Mesenchymal stem cell (in vitro differentiated cells and primary cell): ENCODE data around the gene CDH15.

Experiments used
- DNase-seq: peaks from one replicate; pipeline ENCODE4 v3.0.0-alpha.2; 2013
- H2AFZ ChIP-seq: one replicate; pipeline ENCODE4 v1.6.1; 2013; ENCODE audit warnings: low read depth, mild to moderate bottlenecking, control low read depth, inconsistent platforms, low read length, moderate library complexity
- H2AK5ac ChIP-seq: 2 replicates; pipeline ENCODE4 v1.6.1; 2013; ENCODE audit warnings: low read length, moderate library complexity, mild to moderate bottlenecking, inconsistent platforms; ENCODE audit not compliant: severe bottlenecking
- H2BK120ac ChIP-seq: one replicate; pipeline ENCODE4 v1.6.1; 2013; ENCODE audit warnings: low read depth, mild to moderate bottlenecking, inconsistent platforms, low read length, moderate library complexity
- H2BK12ac ChIP-seq, 2 experiments: one replicate each; pipeline ENCODE4 v1.6.1; 2013; ENCODE audit warnings: inconsistent platforms in 2 of 2, low read length in 2 of 2, mild to moderate bottlenecking in 2 of 2, moderate library complexity in 2 of 2, control low read depth in 1 of 2
- H2BK15ac ChIP-seq: one replicate; pipeline ENCODE4 v1.6.1; 2013; ENCODE audit warnings: mild to moderate bottlenecking, low read depth, inconsistent platforms; ENCODE audit not compliant: poor library complexity, severe bottlenecking
- H2BK5ac ChIP-seq: 2 replicates; pipeline ENCODE4 v1.6.1; 2013; ENCODE audit warnings: low read depth, mild to moderate bottlenecking, low read length, control low read depth, inconsistent platforms; ENCODE audit not compliant: poor library complexity, severe bottlenecking
- H3K14ac ChIP-seq, 2 experiments: one replicate each; pipeline ENCODE4 v1.6.1; 2013; ENCODE audit warnings: inconsistent platforms in 2 of 2, low read length in 2 of 2, control low read depth in 1 of 2, mild to moderate bottlenecking in 1 of 2, moderate library complexity in 1 of 2
- H3K18ac ChIP-seq, 2 experiments: one replicate each; pipeline ENCODE4 v1.6.1; 2013; ENCODE audit warnings: inconsistent platforms in 2 of 2, low read length in 2 of 2, control low read depth in 1 of 2, low read depth in 1 of 2, mild to moderate bottlenecking in 1 of 2
- H3K23ac ChIP-seq, 2 experiments: one replicate each; pipeline ENCODE4 v1.6.1; 2013; ENCODE audit warnings: inconsistent platforms in 2 of 2, low read length in 2 of 2, mild to moderate bottlenecking in 2 of 2, moderate library complexity in 2 of 2, control low read depth in 1 of 2
- H3K27ac ChIP-seq: 2 replicates; pipeline ENCODE4 v1.5.1; 2013; ENCODE audit warnings: mild to moderate bottlenecking, moderate library complexity, low read length, control low read depth, inconsistent platforms; ENCODE audit not compliant: poor library complexity, severe bottlenecking
- H3K27me3 ChIP-seq, 2 experiments: 2 replicates each; pipeline versions ENCODE4 v1.6.1 to v1.7.0; 2013; ENCODE audit warnings: low read length in 2 of 2, mild to moderate bottlenecking in 2 of 2, moderate library complexity in 2 of 2, control low read depth in 1 of 2, inconsistent platforms in 1 of 2; ENCODE audit not compliant: control insufficient read depth in 1 of 2, insufficient read depth in 1 of 2
- H3K36me3 ChIP-seq, 2 experiments: 2 replicates each; pipeline versions ENCODE4 v1.6.1 to v1.7.0; 2013; ENCODE audit warnings: low read length in 2 of 2, control low read depth in 1 of 2, inconsistent platforms in 1 of 2, low read depth in 1 of 2, mild to moderate bottlenecking in 1 of 2; ENCODE audit not compliant: insufficient read depth in 2 of 2, control insufficient read depth in 1 of 2
- H3K4ac ChIP-seq, 2 experiments: one replicate each; pipeline ENCODE4 v1.6.1; 2013; ENCODE audit warnings: inconsistent platforms in 2 of 2, low read length in 2 of 2, mild to moderate bottlenecking in 2 of 2, moderate library complexity in 2 of 2, control low read depth in 1 of 2, low read depth in 1 of 2
- H3K4me1 ChIP-seq: 2 replicates; pipeline ENCODE4 v1.6.1; 2013; ENCODE audit warnings: low read depth, low read length, control low read depth; ENCODE audit not compliant: control insufficient read depth, insufficient read depth
- H3K4me2 ChIP-seq: 2 replicates; pipeline ENCODE4 v1.6.1; 2013; ENCODE audit warnings: low read length, mild to moderate bottlenecking, inconsistent platforms; ENCODE audit not compliant: poor library complexity, severe bottlenecking
- H3K4me3 ChIP-seq, 2 experiments: 2 replicates each; pipeline versions ENCODE4 v1.5.1 to v1.7.0; 2013; ENCODE audit warnings: low read length in 2 of 2, mild to moderate bottlenecking in 2 of 2, control low read depth in 1 of 2, low read depth in 1 of 2; ENCODE audit not compliant: insufficient read depth in 1 of 2
- H3K79me1 ChIP-seq: replicated peaks from 2 replicates; pipeline ENCODE4 v1.6.1; 2013; ENCODE audit warnings: mild to moderate bottlenecking, control low read depth, low read length, inconsistent platforms; ENCODE audit not compliant: poor library complexity, severe bottlenecking
- H3K9ac ChIP-seq: 2 replicates; pipeline ENCODE4 v1.7.0; 2013; ENCODE audit warnings: mild to moderate bottlenecking, low read length, moderate library complexity
- H3K9me3 ChIP-seq: 2 replicates; pipeline ENCODE4 v1.7.0; 2013; ENCODE audit warnings: mild to moderate bottlenecking, low read length; ENCODE audit not compliant: control insufficient read depth
- H4K8ac ChIP-seq: one replicate; pipeline ENCODE4 v1.6.1; 2013; ENCODE audit warnings: inconsistent platforms, mild to moderate bottlenecking, low read length, moderate library complexity
- H4K91ac ChIP-seq: one replicate; pipeline ENCODE4 v1.6.1; 2013; ENCODE audit warnings: mild to moderate bottlenecking, low read length, inconsistent platforms
- WGBS: methylation state at CpG from one replicate; pipeline ENCODE4 v1.1.7; 2013; ENCODE audit warnings: mixed read lengths; 5-methylcytosine and 5-hydroxymethylcytosine counted together

The CDH15 gene

DNA sequence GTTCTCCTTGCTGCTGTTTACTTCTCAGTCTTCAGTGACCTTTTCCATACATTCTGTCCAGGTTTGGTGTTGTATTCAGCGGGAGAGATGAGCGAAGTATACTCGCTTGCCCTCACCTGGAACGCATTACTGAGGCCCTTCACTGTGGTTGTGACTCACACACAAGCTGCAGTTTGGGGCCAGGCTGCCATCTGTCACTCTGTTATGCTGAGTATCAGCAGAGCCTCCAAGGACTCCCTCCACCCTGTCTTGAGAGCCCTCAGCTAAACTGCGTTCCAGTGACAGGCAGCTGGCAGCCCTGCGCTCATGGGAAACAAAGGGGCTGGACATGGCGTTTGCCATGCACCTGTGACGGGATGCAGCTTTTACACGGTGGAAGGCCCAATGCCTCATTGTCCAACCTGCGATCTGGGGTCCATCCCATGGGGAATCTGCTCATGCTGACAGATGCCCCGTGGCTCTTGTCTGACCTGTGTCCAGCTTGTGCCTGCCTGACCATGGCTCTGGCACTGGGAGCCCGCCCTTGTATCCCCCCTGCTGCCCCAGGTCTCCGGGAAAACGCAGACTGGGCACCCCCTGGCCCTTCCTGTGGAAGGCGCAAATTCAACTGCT, 39.5 kb downstream of the CDH15 start:
- no peaks in the 10 kb centered on the region for H3K4me1 ChIP-seq
- no peak overlapping the region for H3K18ac ChIP-seq
- 70% methylated on average over 15 of the region's 15 CpGs for WGBS

DNA sequence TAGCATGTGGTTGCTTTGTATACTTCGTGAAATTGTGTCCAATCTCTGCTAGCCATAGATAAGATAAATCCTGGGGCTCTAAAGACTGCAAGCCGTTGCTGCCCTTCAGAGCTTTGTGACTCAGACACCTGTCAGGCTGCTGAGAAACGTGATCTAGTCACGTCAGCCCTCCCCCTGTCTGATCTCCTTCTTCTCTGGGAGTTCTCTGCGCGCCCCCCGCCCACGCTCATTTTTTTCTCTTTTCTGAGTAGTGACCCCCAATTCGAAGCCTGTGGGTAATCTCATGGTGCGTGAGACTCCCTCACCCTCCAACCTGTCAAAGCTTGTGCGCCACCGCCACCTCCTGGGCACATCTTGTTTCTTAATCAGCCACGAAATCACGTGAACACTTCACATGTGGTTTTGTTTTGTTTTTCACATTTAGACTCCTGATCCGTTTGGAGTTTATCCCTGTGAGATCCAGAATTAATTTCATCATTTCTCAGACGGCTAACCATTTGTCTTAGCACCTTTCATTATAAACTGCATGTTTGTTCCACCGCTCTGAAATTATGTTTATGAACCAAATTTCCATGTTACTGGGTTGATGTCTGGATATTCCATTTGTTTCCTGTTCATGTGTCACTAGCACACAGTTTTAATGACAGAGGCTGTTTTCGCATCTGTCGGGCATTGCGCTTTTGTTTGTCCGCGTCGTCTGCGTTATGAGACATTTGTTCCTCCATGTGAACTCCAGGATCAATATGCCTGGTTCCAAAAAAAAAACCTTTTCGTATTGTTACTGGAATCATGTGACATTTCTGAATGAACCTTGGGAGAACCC, 45.0 kb downstream of the CDH15 start:
- no peak overlapping the region for H2BK12ac ChIP-seq
- no peak overlapping the region for H2BK5ac ChIP-seq
- peak overlapping the region; percentile 56 for H2AK5ac ChIP-seq
- H3K4me2 ChIP-seq: peak overlapping the region; percentile 90
- H4K8ac ChIP-seq: peak overlapping the region; percentile 28
- peak overlapping the region; percentile 99 for H3K9ac ChIP-seq
- peaks cover 12 to 18% of the 10 kb centered on the region in 2 experiments for H3K36me3 ChIP-seq
- H3K9me3 ChIP-seq: no peaks in the 10 kb centered on the region
- peak overlapping the region; percentile 91 to 95 for H3K4me3 ChIP-seq
- no peak overlapping the region for H2BK120ac ChIP-seq
- no peak overlapping the region for H3K4ac ChIP-seq
- no peak overlapping the region for H3K27ac ChIP-seq
- H4K91ac ChIP-seq: no peak overlapping the region
- 11% methylated on average over 25 of the region's 25 CpGs for WGBS
- peaks cover 6% of the 10 kb centered on the region for H3K4me1 ChIP-seq
- H3K18ac ChIP-seq: no peak overlapping the region
- no peak overlapping the region for H3K23ac ChIP-seq
- H3K14ac ChIP-seq: no peak overlapping the region
- no peak overlapping the region for H2AFZ ChIP-seq
- peaks cover 0 to under 1% of the 10 kb centered on the region in 2 experiments for H3K27me3 ChIP-seq
- peaks cover 24% of the 10 kb centered on the region for H3K79me1 ChIP-seq
- H2BK15ac ChIP-seq: no peak overlapping the region
- DNase-seq: peak; percentile 87

More for the DNA sequence above, 39.5 kb downstream of the CDH15 start:
- DNase-seq: no peak
- H2AFZ ChIP-seq: no peak overlapping the region
- H3K27me3 ChIP-seq: peaks cover 11 to 29% of the 10 kb centered on the region in 2 experiments
- H3K79me1 ChIP-seq: peaks cover 3% of the 10 kb centered on the region
- no peak overlapping the region for H3K4ac ChIP-seq
- H2BK15ac ChIP-seq: no peak overlapping the region
- no peak overlapping the region for H4K91ac ChIP-seq
- H3K9ac ChIP-seq: no peak overlapping the region
- no peak overlapping the region for H3K27ac ChIP-seq
- H3K9me3 ChIP-seq: no peaks in the 10 kb centered on the region
- no peak overlapping the region for H2BK120ac ChIP-seq
- H2AK5ac ChIP-seq: no peak overlapping the region
- no peak overlapping the region for H4K8ac ChIP-seq
- no peak overlapping the region for H3K14ac ChIP-seq
- H3K36me3 ChIP-seq: no peaks in the 10 kb centered on the region
- no peak overlapping the region for H2BK12ac ChIP-seq
- no peak overlapping the region for H3K23ac ChIP-seq
- H2BK5ac ChIP-seq: no peak overlapping the region
- peak overlapping the region in 1 of 2 experiments; percentile 11 for H3K4me3 ChIP-seq
- no peak overlapping the region for H3K4me2 ChIP-seq

DNA sequence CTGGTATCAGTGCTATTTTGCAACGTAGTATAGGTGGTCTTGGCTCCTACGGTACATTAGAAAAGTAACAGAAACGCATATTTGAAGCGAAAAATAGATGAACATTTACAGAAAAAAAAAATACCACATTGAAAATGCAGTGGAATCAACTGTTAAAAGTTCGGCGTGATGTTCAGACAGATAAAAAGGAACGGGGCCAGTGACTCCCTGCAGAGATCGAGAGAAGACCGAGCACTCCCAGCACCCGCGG, 45.5 kb downstream of the CDH15 start:
- Histone ChIP-seq H3K9me3 (no peaks in the 10 kb centered on the region), H3K27ac (peak overlapping the region; percentile 91), H3K4ac (peak overlapping the region; percentile 35 to 100), H3K27me3 (no peaks in the 10 kb centered on the region), H2BK5ac (peak overlapping the region; percentile 90), H2AFZ (peak overlapping the region; percentile 99), H3K79me1 (peaks cover 30% of the 10 kb centered on the region), H2AK5ac (no peak overlapping the region), H2BK120ac (no peak overlapping the region), H3K18ac (peak overlapping the region in 1 of 2 experiments; percentile 92), H2BK12ac (no peak overlapping the region), H3K23ac (no peak overlapping the region), H3K36me3 (peaks cover 18 to 24% of the 10 kb centered on the region in 2 experiments), H3K9ac (peak overlapping the region; percentile 99), H3K4me1 (peaks cover 6% of the 10 kb centered on the region), H4K91ac (peak overlapping the region; percentile 88), H2BK15ac (no peak overlapping the region), H3K4me3 (peak overlapping the region; percentile 91 to 95), H3K14ac (no peak overlapping the region), H3K4me2 (peak overlapping the region; percentile 90), H4K8ac (peak overlapping the region; percentile 99)
- WGBS: 0% methylated on average over 8 of the region's 11 CpGs
- DNase-seq: no peak
